Keratinocyte (primary cell): Measurements from ENCODE around the gene GKN2.

Experiments
- CTCF ChIP-seq, 3 experiments: IDR thresholded peaks in 1 of 3; conservative IDR thresholded peaks in 1 of 3; optimal IDR thresholded peaks in 1 of 3; 2 replicates in 2 of 3; 3 replicates in 1 of 3; pipeline versions ENCODE3 to v1.5.1; 2011; ENCODE audit warnings: low read length in 3 of 3, mild to moderate bottlenecking in 3 of 3, moderate library complexity in 2 of 3, control low read depth in 1 of 3, inconsistent platforms in 1 of 3; ENCODE audit not compliant: insufficient read depth in 2 of 3; ENCODE audit errors: extremely low read depth in 1 of 3
- EZH2 ChIP-seq: IDR thresholded peaks from one replicate; pipeline ENCODE4 v1.6.1; 2012; ENCODE audit warnings: inconsistent platforms, mild to moderate bottlenecking, low read length, moderate library complexity

DNA sequence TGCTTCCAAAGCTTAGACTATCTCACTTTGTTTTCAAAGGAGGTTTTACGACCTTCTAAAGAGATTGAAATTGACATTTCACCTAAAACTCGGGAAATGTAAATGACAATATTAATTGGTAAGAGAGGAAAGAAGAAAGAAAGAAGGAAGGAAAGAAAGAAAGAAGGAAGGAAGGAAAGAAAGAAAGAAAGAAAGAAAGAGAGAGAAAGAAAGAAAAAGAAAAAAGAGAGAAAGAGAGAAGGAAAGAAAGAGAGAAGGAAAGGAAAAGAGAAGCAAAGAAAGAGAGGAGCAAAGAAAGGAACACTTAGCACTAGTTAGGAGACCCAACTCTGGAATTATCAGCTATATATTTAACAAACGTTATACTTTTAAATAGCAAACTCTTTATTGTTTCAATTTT is 25.4 kb upstream of the GKN2 start:
- no peak for TF ChIP-seq CTCF (optimal IDR thresholded peaks at IDR 0.05 in 1 of 3, IDR thresholded peaks at IDR 0.05 in 1 of 3, conservative IDR thresholded peaks at IDR 0.05 in 1 of 3; ENCODE audit: extremely low read depth in 1 of 3, insufficient read depth in 2 of 3, low read length in 3 of 3)
- TF ChIP-seq EZH2, result no peak
